ENCODE measurements around the gene PRKAG1.

Gene PRKAG1

DNA sequence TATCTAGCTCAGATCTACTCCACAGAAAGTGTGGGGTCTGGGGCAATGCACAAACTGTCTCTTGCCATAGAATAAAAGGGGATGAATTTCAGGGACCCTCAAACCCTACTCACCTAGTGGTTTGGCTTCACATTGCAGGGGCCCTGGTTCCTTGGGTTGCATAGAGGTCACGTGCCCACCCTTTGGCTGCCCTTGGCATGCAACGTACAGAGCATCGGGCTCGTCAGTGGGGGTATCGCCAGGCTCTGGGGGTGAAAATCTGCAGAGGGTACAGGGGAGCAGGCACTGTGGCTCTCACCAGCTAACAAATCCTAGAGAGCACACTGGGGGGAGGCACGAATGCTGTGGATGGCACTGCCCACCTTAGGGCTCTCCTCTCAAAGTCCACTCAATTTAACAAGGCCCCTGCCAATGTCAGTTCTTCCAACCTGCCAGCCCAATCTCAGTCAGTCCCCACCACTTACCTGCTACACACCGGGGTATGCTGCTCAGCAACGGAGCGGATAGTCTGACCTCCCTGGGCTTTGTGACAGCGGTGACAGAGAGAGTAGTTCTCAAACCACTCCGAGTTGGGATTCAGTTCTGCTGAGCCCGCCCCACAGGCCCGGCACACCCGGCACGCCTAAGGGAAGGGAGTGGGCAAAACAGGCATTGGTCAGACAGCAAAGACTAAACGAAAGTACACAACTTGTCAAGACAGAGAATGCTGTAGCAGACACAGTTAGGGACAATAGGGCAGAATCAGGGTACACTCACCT is 34.1 kb upstream of the PRKAG1 start:
- no peak for DNase-seq
- H3K4me2 ChIP-seq (ENCODE audit: insufficient read depth, low read length) = no peak overlapping the region
- no peak for ATAC-seq (ENCODE audit: insufficient read depth, low read depth)
- peaks cover 88% of the 10 kb centered on the region for H4K20me1 ChIP-seq (ENCODE audit: insufficient read depth, low read length)
- no peaks in the 10 kb centered on the region for H3K9me3 ChIP-seq (ENCODE audit: insufficient read depth, low read length, severe bottlenecking)
- TF ChIP-seq, protein P1, sequence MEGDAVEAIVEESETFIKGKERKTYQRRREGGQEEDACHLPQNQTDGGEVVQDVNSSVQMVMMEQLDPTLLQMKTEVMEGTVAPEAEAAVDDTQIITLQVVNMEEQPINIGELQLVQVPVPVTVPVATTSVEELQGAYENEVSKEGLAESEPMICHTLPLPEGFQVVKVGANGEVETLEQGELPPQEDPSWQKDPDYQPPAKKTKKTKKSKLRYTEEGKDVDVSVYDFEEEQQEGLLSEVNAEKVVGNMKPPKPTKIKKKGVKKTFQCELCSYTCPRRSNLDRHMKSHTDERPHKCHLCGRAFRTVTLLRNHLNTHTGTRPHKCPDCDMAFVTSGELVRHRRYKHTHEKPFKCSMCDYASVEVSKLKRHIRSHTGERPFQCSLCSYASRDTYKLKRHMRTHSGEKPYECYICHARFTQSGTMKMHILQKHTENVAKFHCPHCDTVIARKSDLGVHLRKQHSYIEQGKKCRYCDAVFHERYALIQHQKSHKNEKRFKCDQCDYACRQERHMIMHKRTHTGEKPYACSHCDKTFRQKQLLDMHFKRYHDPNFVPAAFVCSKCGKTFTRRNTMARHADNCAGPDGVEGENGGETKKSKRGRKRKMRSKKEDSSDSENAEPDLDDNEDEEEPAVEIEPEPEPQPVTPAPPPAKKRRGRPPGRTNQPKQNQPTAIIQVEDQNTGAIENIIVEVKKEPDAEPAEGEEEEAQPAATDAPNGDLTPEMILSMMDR (IDR thresholded peaks at IDR 0.05; ENCODE audit: borderline replicate concordance, extremely low read depth, low read length, poor library complexity, severe bottlenecking) = peak; percentile 20
- no peak for TF ChIP-seq EZH2 (IDR thresholded peaks at IDR 0.05; ENCODE audit: borderline replicate concordance, low read depth, low read length, severe bottlenecking)
- H3K9ac ChIP-seq (ENCODE audit: low read depth, low read length) = no peak overlapping the region
- peaks cover 72% of the 10 kb centered on the region for H3K79me2 ChIP-seq (ENCODE audit: insufficient read depth, low read length)
- H3K36me3 ChIP-seq (ENCODE audit: insufficient read depth, low read length) = peaks cover 99% of the 10 kb centered on the region
- H3K27ac ChIP-seq (ENCODE audit: low read length) = no peak overlapping the region
- peaks cover 35% of the 10 kb centered on the region for H3K4me1 ChIP-seq (ENCODE audit: insufficient read depth, low read length)
- H3K27me3 ChIP-seq (ENCODE audit: insufficient read depth, low read length, poor library complexity) = no peaks in the 10 kb centered on the region
- H3K4me3 ChIP-seq (ENCODE audit: low read depth in 1 of 2, low read length in 2 of 2) = no peak overlapping the region
- H2AFZ ChIP-seq (ENCODE audit: low read depth, low read length) = no peak overlapping the region

- H3K27me3 ChIP-seq (ENCODE audit: insufficient read depth, low read length, poor library complexity) = no peaks in the 10 kb centered on the region
- no peak overlapping the region for H2AFZ ChIP-seq (ENCODE audit: low read depth, low read length)
- ATAC-seq (ENCODE audit: insufficient read depth, low read depth) = no peak
- peaks cover 83% of the 10 kb centered on the region for H4K20me1 ChIP-seq (ENCODE audit: insufficient read depth, low read length)
- no peak overlapping the region for H3K27ac ChIP-seq (ENCODE audit: low read length)
- H3K9me3 ChIP-seq (ENCODE audit: insufficient read depth, low read length, severe bottlenecking) = no peaks in the 10 kb centered on the region
- no peak overlapping the region for H3K4me2 ChIP-seq (ENCODE audit: insufficient read depth, low read length)
- H3K9ac ChIP-seq (ENCODE audit: low read depth, low read length) = no peak overlapping the region
- TF ChIP-seq EZH2 (IDR thresholded peaks at IDR 0.05; ENCODE audit: borderline replicate concordance, low read depth, low read length, severe bottlenecking) = no peak
- TF ChIP-seq, protein P1 (IDR thresholded peaks at IDR 0.05; ENCODE audit: borderline replicate concordance, extremely low read depth, low read length, poor library complexity, severe bottlenecking) = no peak
- no peak overlapping the region for H3K4me3 ChIP-seq (ENCODE audit: low read depth in 1 of 2, low read length in 2 of 2)
- H3K36me3 ChIP-seq (ENCODE audit: insufficient read depth, low read length) = peaks cover 98% of the 10 kb centered on the region
- peaks cover 65% of the 10 kb centered on the region for H3K79me2 ChIP-seq (ENCODE audit: insufficient read depth, low read length)
- peaks cover 28% of the 10 kb centered on the region for H3K4me1 ChIP-seq (ENCODE audit: insufficient read depth, low read length)
- DNase-seq = no peak
Observed at GRCh38 chr12:49051777-49052438, 33.3 kb upstream of the PRKAG1 start.

DNA sequence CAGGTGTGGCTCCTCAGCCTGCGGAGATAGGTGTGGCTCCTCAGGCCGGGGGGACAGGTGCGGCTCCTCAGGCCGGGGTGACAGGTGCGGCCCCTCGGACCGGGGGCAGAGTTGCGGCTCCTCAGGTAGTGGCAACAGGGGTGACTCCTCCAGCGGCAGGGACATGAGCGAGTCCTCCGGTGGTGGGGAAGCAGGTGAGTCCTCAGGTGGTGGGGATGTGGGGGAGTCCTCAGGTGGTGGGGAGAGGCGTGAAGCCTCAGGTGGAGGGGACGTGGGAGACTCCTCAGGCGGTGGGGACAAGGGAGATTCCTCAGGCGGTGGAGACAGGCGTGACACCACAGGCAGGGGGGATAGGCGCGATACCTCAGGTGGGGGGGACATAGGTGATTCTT is 32.8 kb upstream of the PRKAG1 start:
- peaks cover 22% of the 10 kb centered on the region for H3K4me1 ChIP-seq (ENCODE audit: insufficient read depth, low read length)
- ATAC-seq (ENCODE audit: insufficient read depth, low read depth) (no peak), DNase-seq (no peak)
- no peaks in the 10 kb centered on the region for H3K27me3 ChIP-seq (ENCODE audit: insufficient read depth, low read length, poor library complexity)
- H3K36me3 ChIP-seq (ENCODE audit: insufficient read depth, low read length) = peaks cover 98% of the 10 kb centered on the region
- TF ChIP-seq, protein P1 (IDR thresholded peaks at IDR 0.05; ENCODE audit: borderline replicate concordance, extremely low read depth, low read length, poor library complexity, severe bottlenecking) = no peak
- TF ChIP-seq EZH2 (IDR thresholded peaks at IDR 0.05; ENCODE audit: borderline replicate concordance, low read depth, low read length, severe bottlenecking) = no peak
- no peak overlapping the region for H3K4me2 ChIP-seq (ENCODE audit: insufficient read depth, low read length)
- no peak overlapping the region for H3K4me3 ChIP-seq (ENCODE audit: low read depth in 1 of 2, low read length in 2 of 2)
- no peaks in the 10 kb centered on the region for H3K9me3 ChIP-seq (ENCODE audit: insufficient read depth, low read length, severe bottlenecking)
- peaks cover 60% of the 10 kb centered on the region for H3K79me2 ChIP-seq (ENCODE audit: insufficient read depth, low read length)
- H3K9ac ChIP-seq (ENCODE audit: low read depth, low read length) = no peak overlapping the region
- no peak overlapping the region for H3K27ac ChIP-seq (ENCODE audit: low read length)
- peaks cover 78% of the 10 kb centered on the region for H4K20me1 ChIP-seq (ENCODE audit: insufficient read depth, low read length)
- no peak overlapping the region for H2AFZ ChIP-seq (ENCODE audit: low read depth, low read length)

All from DND-41 (cell line).